DND-41 (cell line): ENCODE results near the gene WDR59.

Experiments used
- ATAC-seq: fragments of 200-7000 bp; cut with Tn5 transposase; 3 replicates; pipeline ENCODE4 v1.9.1; 2021; ENCODE audit warnings: low read depth; ENCODE audit not compliant: insufficient read depth
- DNase-seq: peaks from one replicate; pipeline ENCODE4 v3.0.0-alpha.2; 2020
- H2AFZ ChIP-seq: 2 replicates; pipeline ENCODE4 v1.6.0; 2012; ENCODE audit warnings: low read depth, low read length
- H3K27ac ChIP-seq: 2 replicates; pipeline ENCODE4 v1.5.1; 2012; ENCODE audit warnings: low read length, inconsistent platforms
- H3K27me3 ChIP-seq: fragments of 200-600 bp; sonication (generic); 2 replicates; pipeline ENCODE4 v1.6.0; 2012; ENCODE audit warnings: low read length, mild to moderate bottlenecking, inconsistent platforms; ENCODE audit not compliant: insufficient read depth, poor library complexity
- H3K36me3 ChIP-seq: 2 replicates; pipeline ENCODE4 v1.5.1; 2012; ENCODE audit warnings: low read length, inconsistent platforms; ENCODE audit not compliant: insufficient read depth
- H3K4me1 ChIP-seq: 2 replicates; pipeline ENCODE4 v1.5.1; 2012; ENCODE audit warnings: mild to moderate bottlenecking, low read length; ENCODE audit not compliant: insufficient read depth
- H3K4me2 ChIP-seq: 2 replicates; pipeline ENCODE4 v1.6.0; 2012; ENCODE audit warnings: mild to moderate bottlenecking, moderate library complexity, low read length, inconsistent platforms; ENCODE audit not compliant: insufficient read depth
- H3K4me3 ChIP-seq, 2 experiments: fragments of 200-600 bp in 1 of 2; shearing (Covaris generic) in 1 of 2; 2 replicates each; pipeline ENCODE4 v1.5.1; 2012 to 2016; ENCODE audit warnings: inconsistent platforms in 2 of 2, low read length in 2 of 2, mild to moderate bottlenecking in 2 of 2, low read depth in 1 of 2, moderate library complexity in 1 of 2
- H3K79me2 ChIP-seq: 2 replicates; pipeline ENCODE4 v1.6.0; 2012; ENCODE audit warnings: low read length, inconsistent platforms; ENCODE audit not compliant: insufficient read depth
- H3K9ac ChIP-seq: 2 replicates; pipeline ENCODE4 v1.6.0; 2012; ENCODE audit warnings: low read depth, mild to moderate bottlenecking, inconsistent platforms, low read length, moderate library complexity
- H3K9me3 ChIP-seq: 2 replicates; pipeline ENCODE4 v1.5.1; 2012; ENCODE audit warnings: low read length, moderate library complexity, mild to moderate bottlenecking, inconsistent platforms; ENCODE audit not compliant: insufficient read depth, severe bottlenecking
- H4K20me1 ChIP-seq: 2 replicates; pipeline ENCODE4 v1.6.0; 2012; ENCODE audit warnings: low read length; ENCODE audit not compliant: insufficient read depth
- CTCF ChIP-seq: IDR thresholded peaks from 2 replicates; pipeline ENCODE4 v1.5.1; 2012; ENCODE audit warnings: borderline replicate concordance, low read length, moderate library complexity, mild to moderate bottlenecking; ENCODE audit not compliant: poor library complexity, severe bottlenecking; ENCODE audit errors: extremely low read depth
- EZH2 ChIP-seq: IDR thresholded peaks from 3 replicates; pipeline ENCODE4 v1.6.1; 2012; ENCODE audit warnings: borderline replicate concordance, low read depth, mild to moderate bottlenecking, moderate library complexity, low read length, inconsistent platforms; ENCODE audit not compliant: severe bottlenecking

The WDR59 gene

DNA sequence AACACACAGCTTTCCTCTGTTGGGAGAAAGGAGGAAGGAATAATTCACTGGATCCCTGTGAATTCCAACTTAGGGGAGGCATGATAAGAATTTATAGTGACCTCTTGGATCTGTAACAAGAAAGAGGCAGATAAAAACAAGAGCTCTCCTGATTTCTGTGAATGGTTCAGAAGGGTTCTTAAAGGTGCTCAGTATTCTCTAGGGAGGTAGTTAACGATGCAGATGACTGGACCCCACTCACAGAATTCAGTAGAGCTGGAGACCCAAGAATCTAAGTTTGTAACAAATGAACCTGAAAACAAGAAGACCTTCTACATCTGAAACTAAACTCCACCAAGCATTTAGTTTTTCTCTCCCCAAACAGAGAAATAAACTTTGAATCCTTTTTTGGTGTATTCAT is 22.5 kb upstream of the WDR59 start:
- Histone ChIP-seq H4K20me1 (peaks cover 96% of the 10 kb centered on the region), H3K9ac (no peak overlapping the region), H3K79me2 (peaks cover 100% of the 10 kb centered on the region), H2AFZ (no peak overlapping the region), H3K4me1 (peaks cover 93% of the 10 kb centered on the region), H3K4me2 (peak overlapping the region; percentile 91; the same call in 1 of the 2 replicates), H3K9me3 (no peaks in the 10 kb centered on the region), H3K4me3 (no peak overlapping the region), H3K27me3 (no peaks in the 10 kb centered on the region), H3K27ac (0 out of 2 replicates have a peak overlapping the region, but pooled peaks have one; percentile 7), H3K36me3 (peaks cover 53% of the 10 kb centered on the region)
- DNase-seq (no peak), ATAC-seq (no peak)
- no peak for TF ChIP-seq CTCF
- no peak for TF ChIP-seq EZH2

- Histone ChIP-seq H3K79me2 (peaks cover 100% of the 10 kb centered on the region), H3K27ac (peak overlapping the region; percentile 21; the same call in 1 of the 2 replicates), H3K27me3 (no peaks in the 10 kb centered on the region), H3K9ac (no peak overlapping the region), H3K9me3 (no peaks in the 10 kb centered on the region), H4K20me1 (peaks cover 96% of the 10 kb centered on the region), H3K36me3 (peaks cover 65% of the 10 kb centered on the region), H3K4me2 (peak overlapping the region; percentile 91; the same call in 1 of the 2 replicates), H2AFZ (no peak overlapping the region), H3K4me1 (peaks cover 91% of the 10 kb centered on the region), H3K4me3 (no peak overlapping the region; a peak in 1 of 4 replicates)
- TF ChIP-seq EZH2 (no peak), CTCF (no peak)
- ATAC-seq (no peak), DNase-seq (no peak)
Observed at GRCh38 chr16:75005697-75006096, 20.8 kb upstream of the WDR59 start.

DNA sequence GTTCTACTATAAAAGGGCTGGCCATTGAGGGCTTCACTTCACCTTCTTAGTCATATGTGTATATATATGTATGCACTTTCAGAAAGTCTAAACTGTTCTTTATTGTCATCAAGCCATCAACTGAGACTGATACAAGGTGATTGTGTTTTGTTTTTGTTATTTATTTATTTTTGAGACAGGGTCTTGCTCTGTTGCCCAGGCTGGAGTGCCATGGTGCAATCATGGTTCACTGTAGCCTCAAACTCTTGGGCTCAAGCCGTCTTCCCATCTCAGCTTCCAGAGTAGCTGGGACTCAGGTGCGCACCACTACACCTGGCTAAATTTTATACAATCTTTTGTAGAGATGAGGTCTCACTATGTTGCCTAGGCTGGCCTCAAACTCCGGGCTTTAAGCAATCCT is 19.5 kb upstream of the WDR59 start:
- Histone ChIP-seq H3K9me3 (no peaks in the 10 kb centered on the region), H2AFZ (no peak overlapping the region), H3K27ac (no peak overlapping the region), H3K27me3 (no peaks in the 10 kb centered on the region), H4K20me1 (peaks cover 98% of the 10 kb centered on the region), H3K4me2 (peak overlapping the region; percentile 91), H3K9ac (no peak overlapping the region), H3K79me2 (peaks cover 100% of the 10 kb centered on the region), H3K4me3 (peak overlapping the region in 1 of 2 experiments; percentile 94; a peak in 2 of 4 replicates), H3K4me1 (peaks cover 79% of the 10 kb centered on the region), H3K36me3 (peaks cover 77% of the 10 kb centered on the region)
- no peak for DNase-seq
- TF ChIP-seq EZH2 (no peak), CTCF (no peak)
- no peak for ATAC-seq
